Measurements from ENCODE around the gene PRRX2. TPM values are rescaled to one million over a fixed set of nuclear protein-coding genes. Genes with fewer than 3 reads are reported as not detected.

PRRX2 gene
- total RNA-seq, 1 donor: 27.5 TPM

GRCh38 chr9:129681924-129682323, 16.5 kb downstream of the PRRX2 start:
- Histone ChIP-seq H2AFZ (ENCODE audit: low read length) (no peak overlapping the region), H3K4me2 (ENCODE audit: insufficient read depth, low read length) (no peak overlapping the region), H3K4me1 (ENCODE audit: insufficient read depth, low read length) (peaks cover 10% of the 10 kb centered on the region), H4K20me1 (ENCODE audit: insufficient read depth, low read length) (peaks cover 46% of the 10 kb centered on the region), H3K9me3 (ENCODE audit: low read depth, low read length) (no peaks in the 10 kb centered on the region), H3K36me3 (ENCODE audit: insufficient read depth, low read length) (no peaks in the 10 kb centered on the region), H3K27me3 (ENCODE audit: insufficient read depth, low read length) (no peaks in the 10 kb centered on the region), H3K27ac (ENCODE audit: low read depth, low read length) (no peak overlapping the region), H3K4me3 (ENCODE audit: insufficient read depth, low read length) (no peak overlapping the region), H3K79me2 (ENCODE audit: insufficient read depth, low read length) (peaks cover 19% of the 10 kb centered on the region)
- peak; percentile 8 for DNase-seq (ENCODE audit: insufficient read length, low spot score, missing footprints)
- TF ChIP-seq CTCF (IDR thresholded peaks at IDR 0.05; ENCODE audit: extremely low read depth, low read depth, low read length): no peak

- no peaks in the 10 kb centered on the region for H3K36me3 ChIP-seq (ENCODE audit: insufficient read depth, low read length)
- no peaks in the 10 kb centered on the region for H3K9me3 ChIP-seq (ENCODE audit: low read depth, low read length)
- no peak overlapping the region for H3K4me2 ChIP-seq (ENCODE audit: insufficient read depth, low read length)
- H3K27ac ChIP-seq (ENCODE audit: low read depth, low read length): no peak overlapping the region
- H3K79me2 ChIP-seq (ENCODE audit: insufficient read depth, low read length): peaks cover 17% of the 10 kb centered on the region
- H3K27me3 ChIP-seq (ENCODE audit: insufficient read depth, low read length): no peaks in the 10 kb centered on the region
- peaks cover 47% of the 10 kb centered on the region for H4K20me1 ChIP-seq (ENCODE audit: insufficient read depth, low read length)
- no peak overlapping the region for H2AFZ ChIP-seq (ENCODE audit: low read length)
- TF ChIP-seq CTCF (IDR thresholded peaks at IDR 0.05; ENCODE audit: extremely low read depth, low read depth, low read length): no peak
- H3K4me3 ChIP-seq (ENCODE audit: insufficient read depth, low read length): no peak overlapping the region
- peaks cover 10% of the 10 kb centered on the region for H3K4me1 ChIP-seq (ENCODE audit: insufficient read depth, low read length)
- DNase-seq (ENCODE audit: insufficient read length, low spot score, missing footprints): peak; percentile 60
Measured at GRCh38 chr9:129682381-129682780, 16.9 kb downstream of the PRRX2 start.

- DNase-seq (ENCODE audit: insufficient read length, low spot score, missing footprints): peak; percentile 93
- H3K27ac ChIP-seq (ENCODE audit: low read depth, low read length): no peak overlapping the region
Measured at GRCh38 chr9:129685220-129685932, 19.9 kb downstream of the PRRX2 start.

More at GRCh38 chr9:129685220-129685932, 19.9 kb downstream of the PRRX2 start:
- Histone ChIP-seq H3K9me3 (ENCODE audit: low read depth, low read length) (no peaks in the 10 kb centered on the region), H4K20me1 (ENCODE audit: insufficient read depth, low read length) (peaks cover 37% of the 10 kb centered on the region), H3K36me3 (ENCODE audit: insufficient read depth, low read length) (no peaks in the 10 kb centered on the region), H2AFZ (ENCODE audit: low read length) (no peak overlapping the region), H3K4me1 (ENCODE audit: insufficient read depth, low read length) (peaks cover 10% of the 10 kb centered on the region), H3K79me2 (ENCODE audit: insufficient read depth, low read length) (peaks cover 9% of the 10 kb centered on the region), H3K4me3 (ENCODE audit: insufficient read depth, low read length) (no peak overlapping the region), H3K27me3 (ENCODE audit: insufficient read depth, low read length) (no peaks in the 10 kb centered on the region), H3K4me2 (ENCODE audit: insufficient read depth, low read length) (no peak overlapping the region)
- no peak for TF ChIP-seq CTCF (IDR thresholded peaks at IDR 0.05; ENCODE audit: extremely low read depth, low read depth, low read length)

Data from osteoblast (primary cell).